Thymus (tissue), 14 donors: ENCODE data around the gene HIF1A. TPM values are rescaled to one million over a fixed set of nuclear protein-coding genes. Genes with fewer than 3 reads are reported as not detected.

Experiments
- DNase-seq, 9 donors: peaks; one replicate each; pipeline ENCODE4 v3.0.0-alpha.2; 2013; ENCODE audit warnings: low spot score in 9 of 9, low read depth in 6 of 9, missing footprints in 1 of 9
- H3K27ac ChIP-seq, 2 donors: one replicate each; pipeline ENCODE4 v1.5.1; 2013; ENCODE audit warnings: control low read depth in 1 of 2, low read depth in 1 of 2, low read length in 1 of 2, mild to moderate bottlenecking in 1 of 2, moderate library complexity in 1 of 2
- H3K27me3 ChIP-seq, 2 donors: one replicate each; pipeline ENCODE4 v1.5.1; 2013; ENCODE audit warnings: low read length in 1 of 2; ENCODE audit not compliant: control insufficient read depth in 2 of 2, insufficient read depth in 1 of 2
- H3K36me3 ChIP-seq, 2 donors: one replicate each; pipeline ENCODE4 v1.5.1; 2013; ENCODE audit warnings: low read length in 1 of 2, mild to moderate bottlenecking in 1 of 2, moderate library complexity in 1 of 2; ENCODE audit not compliant: control insufficient read depth in 2 of 2, insufficient read depth in 2 of 2
- H3K4me1 ChIP-seq, 2 donors: one replicate each; pipeline ENCODE4 v1.5.1; 2013; ENCODE audit warnings: low read length in 2 of 2; ENCODE audit not compliant: control insufficient read depth in 2 of 2, insufficient read depth in 2 of 2
- H3K4me3 ChIP-seq, 2 donors: one replicate each; pipeline ENCODE4 v1.5.1; 2013; ENCODE audit warnings: low read length in 2 of 2, control low read depth in 1 of 2, mild to moderate bottlenecking in 1 of 2
- H3K9me3 ChIP-seq, 2 donors: one replicate each; pipeline ENCODE4 v1.5.1; 2013; ENCODE audit warnings: low read length in 1 of 2, mild to moderate bottlenecking in 1 of 2; ENCODE audit not compliant: control insufficient read depth in 2 of 2, insufficient read depth in 1 of 2
- WGBS: extraction: QIAGEN DNeasy Blood & Tissue Kit; methylation state at CpG from one replicate; pipeline ENCODE4 v1.1.7; 2013; 5-methylcytosine and 5-hydroxymethylcytosine counted together
- long read RNA-seq, 10 donors: transcript quantifications; one replicate each; lab custom pipeline, GENCODE V29; 2026
- polyA plus RNA-seq: library from polyadenylated mRNA; stranded (reverse); fragments of 200-250 nt; gene quantifications from one replicate; pipeline ENCODE4 v1.2.3, GENCODE V29; 2013
- total RNA-seq: library from RNA; stranded (reverse); fragments of 120-200 nt; gene quantifications from one replicate; pipeline ENCODE4 v1.2.4, GENCODE V29; 2013
- donor health status: healthy.

HIF1A gene
- total RNA-seq (67.4 TPM), polyA plus RNA-seq (75.6 TPM)
- long read RNA-seq, donor 1, partial matches to known transcripts: 9 of 10 reads
- long read RNA-seq, donor 1, other reads (novel, unspliced or antisense): 0 of 10 reads
- long read RNA-seq, donor 2: 0 reads
- long read RNA-seq, donor 3, transcript HIF1A-202 (15 exons, 3,919 nt): major isoform, 6 of 54 reads
- long read RNA-seq, donor 3, partial matches to known transcripts: 42 of 54 reads
- long read RNA-seq, donor 3, other reads (novel, unspliced or antisense): 0 of 54 reads
- long read RNA-seq, donor 4, partial matches to known transcripts: 29 of 29 reads
- long read RNA-seq, donor 4, other reads (novel, unspliced or antisense): 0 of 29 reads
- long read RNA-seq, donor 5, transcript HIF1A-202 (15 exons, 3,919 nt): major isoform, 10 of 80 reads
- long read RNA-seq, donor 5, partial matches to known transcripts: 67 of 80 reads
- long read RNA-seq, donor 5, other reads (novel, unspliced or antisense): 0 of 80 reads
- long read RNA-seq, donor 6, partial matches to known transcripts: 0 of 6 reads
- long read RNA-seq, donor 6, other reads (novel, unspliced or antisense): 0 of 6 reads
- long read RNA-seq, donor 7, transcript HIF1A-202 (15 exons, 3,919 nt): major isoform, 11 of 32 reads
- long read RNA-seq, donor 7, partial matches to known transcripts: 15 of 32 reads
- long read RNA-seq, donor 7, other reads (novel, unspliced or antisense): 0 of 32 reads
- long read RNA-seq, donor 8, partial matches to known transcripts: 0 of 4 reads
- long read RNA-seq, donor 8, other reads (novel, unspliced or antisense): 0 of 4 reads
- long read RNA-seq, donor 9, partial matches to known transcripts: 12 of 16 reads
- long read RNA-seq, donor 9, other reads (novel, unspliced or antisense): 0 of 16 reads
- long read RNA-seq, donor 10, transcript HIF1A-202 (15 exons, 3,919 nt): major isoform, 7 of 10 reads
- long read RNA-seq, donor 10, partial matches to known transcripts: 0 of 10 reads
- long read RNA-seq, donor 10, other reads (novel, unspliced or antisense): 0 of 10 reads

DNA sequence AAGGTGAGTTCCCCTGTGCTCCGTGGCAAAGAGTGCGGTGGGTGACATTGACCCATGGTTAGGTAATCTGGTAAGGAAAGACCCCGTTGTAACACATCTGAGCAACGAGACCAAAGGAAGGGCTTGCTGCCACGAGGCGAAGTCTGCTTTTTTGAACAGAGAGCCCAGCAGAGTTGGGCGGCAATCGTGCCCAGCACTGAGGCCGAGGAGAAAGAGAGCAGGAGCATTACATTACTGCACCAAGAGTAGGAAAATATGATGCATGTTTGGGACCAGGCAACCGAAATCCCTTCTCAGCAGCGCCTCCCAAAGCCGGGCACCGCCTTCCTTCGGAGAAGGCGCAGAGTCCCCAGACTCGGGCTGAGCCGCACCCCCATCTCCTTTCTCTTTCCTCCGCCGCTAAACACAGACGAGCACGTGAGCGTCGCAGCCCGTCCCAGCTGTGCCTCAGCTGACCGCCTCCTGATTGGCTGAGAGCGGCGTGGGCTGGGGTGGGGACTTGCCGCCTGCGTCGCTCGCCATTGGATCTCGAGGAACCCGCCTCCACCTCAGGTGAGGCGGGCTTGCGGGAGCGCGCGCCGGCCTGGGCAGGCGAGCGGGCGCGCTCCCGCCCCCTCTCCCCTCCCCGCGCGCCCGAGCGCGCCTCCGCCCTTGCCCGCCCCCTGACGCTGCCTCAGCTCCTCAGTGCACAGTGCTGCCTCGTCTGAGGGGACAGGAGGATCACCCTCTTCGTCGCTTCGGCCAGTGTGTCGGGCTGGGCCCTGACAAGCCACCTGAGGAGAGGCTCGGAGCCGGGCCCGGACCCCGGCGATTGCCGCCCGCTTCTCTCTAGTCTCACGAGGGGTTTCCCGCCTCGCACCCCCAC is at the start of gene HIF1A:
Gene HIF1A (plus strand): TSS at position 684 of the 865 bp plus-strand sequence. CDS start 292 bp downstream, outside the sequence.
- 1% methylated on average over 68 of the region's 68 CpGs for WGBS
- Histone ChIP-seq H3K36me3 (no peaks in the 10 kb centered on the region), H3K27ac (peak within 1 kb of the TSS; percentile 95 to 97), H3K9me3 (peaks cover 0 to under 1% of the 10 kb centered on the region in 2 donors), H3K4me1 (peaks cover 6 to 23% of the 10 kb centered on the region in 2 donors), H3K27me3 (no peaks in the 10 kb centered on the region), H3K4me3 (peak within 1 kb of the TSS; percentile 94 to 95)
- peak; percentile 91 to 99 (median 97) for DNase-seq

DNA sequence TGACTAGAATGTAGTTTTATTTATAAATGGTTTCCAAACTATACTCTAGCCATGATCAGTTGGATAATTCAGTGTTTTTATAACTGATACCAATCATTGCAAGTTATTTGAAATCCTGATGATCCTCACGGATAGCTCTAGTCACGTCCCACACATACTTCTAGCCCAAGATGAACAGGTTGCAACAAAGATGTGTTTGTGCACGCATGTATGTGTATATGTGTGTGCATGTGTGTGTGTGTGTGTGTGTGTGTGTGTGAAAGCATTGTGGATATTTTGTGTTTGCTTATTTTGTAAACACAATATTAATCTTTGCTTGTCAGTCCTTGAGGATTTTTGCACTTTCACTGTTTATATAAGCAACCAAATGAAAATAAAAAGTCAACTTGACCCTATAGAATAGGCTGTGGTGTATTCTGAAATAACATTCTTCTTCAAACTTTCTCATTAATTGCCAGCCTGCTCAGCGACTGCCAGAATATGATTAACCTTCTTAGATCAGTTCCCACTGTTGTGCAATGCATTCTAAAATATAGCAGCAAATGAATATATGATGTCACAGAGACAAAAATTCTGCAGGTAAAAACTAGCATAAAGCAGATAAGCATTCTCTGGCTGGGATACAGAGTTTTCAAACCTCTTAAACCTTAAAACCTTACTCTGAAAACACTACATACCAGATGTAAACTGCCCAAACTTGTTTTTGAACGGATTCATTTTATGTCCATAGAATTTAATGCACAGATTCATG is 48.8 kb upstream of the HIF1A start:
- H3K4me3 ChIP-seq: no peak overlapping the region
- no peaks in the 10 kb centered on the region for H3K36me3 ChIP-seq
- no peak overlapping the region for H3K27ac ChIP-seq
- WGBS: 95% methylated on average over 5 of the region's 5 CpGs
- H3K4me1 ChIP-seq: peaks cover 0 to 8% of the 10 kb centered on the region in 2 donors
- no peaks in the 10 kb centered on the region for H3K27me3 ChIP-seq
- DNase-seq: no peak
- H3K9me3 ChIP-seq: no peaks in the 10 kb centered on the region

DNA sequence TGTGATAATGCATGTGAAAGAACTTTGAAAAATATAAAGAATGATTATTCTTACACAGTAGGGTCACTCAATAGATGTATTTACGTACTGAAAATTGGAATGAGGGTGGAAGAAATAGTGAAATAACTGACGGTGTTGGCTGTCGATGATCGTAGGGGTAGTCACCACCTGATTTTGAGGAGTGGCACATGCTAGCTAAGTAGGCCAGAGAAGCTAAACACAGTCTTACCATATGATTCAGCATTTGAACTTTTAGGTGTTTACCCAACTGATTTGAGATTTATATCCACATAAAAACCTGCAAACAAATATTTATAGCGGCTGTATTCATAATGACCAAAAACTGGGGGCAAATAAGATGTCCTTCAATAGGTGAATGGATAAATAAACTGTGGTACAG is 47.6 kb upstream of the HIF1A start:
- H3K9me3 ChIP-seq: no peaks in the 10 kb centered on the region
- no peaks in the 10 kb centered on the region for H3K27me3 ChIP-seq
- WGBS: 98% methylated on average over 5 of the region's 5 CpGs
- peaks cover 0 to 8% of the 10 kb centered on the region in 2 donors for H3K4me1 ChIP-seq
- H3K4me3 ChIP-seq: no peak overlapping the region
- no peak overlapping the region for H3K27ac ChIP-seq
- H3K36me3 ChIP-seq: no peaks in the 10 kb centered on the region
- no peak for DNase-seq

DNA sequence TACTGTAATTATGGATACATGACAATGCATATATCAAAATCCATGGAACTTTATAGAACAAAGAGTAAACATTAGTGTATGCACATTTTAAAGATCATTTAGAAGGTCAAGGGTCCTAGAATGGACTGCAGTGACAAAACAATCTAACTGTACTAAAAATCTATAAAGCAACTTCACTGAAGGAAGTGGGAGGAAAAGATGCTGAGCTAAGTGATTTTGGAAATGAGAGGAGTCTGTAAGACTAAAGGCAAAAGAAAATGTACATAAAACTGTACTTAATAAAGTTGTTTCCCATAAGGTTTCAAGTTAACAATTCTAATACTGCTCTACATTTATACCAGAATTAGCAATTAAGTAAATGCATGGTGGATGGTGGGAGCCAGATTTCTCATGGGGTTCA is 46.9 kb upstream of the HIF1A start:
- Histone ChIP-seq H3K4me1 (peaks cover 0 to 8% of the 10 kb centered on the region in 2 donors), H3K9me3 (no peaks in the 10 kb centered on the region), H3K4me3 (no peak overlapping the region), H3K27me3 (no peaks in the 10 kb centered on the region), H3K27ac (no peak overlapping the region), H3K36me3 (no peaks in the 10 kb centered on the region)
- no peak for DNase-seq

DNA sequence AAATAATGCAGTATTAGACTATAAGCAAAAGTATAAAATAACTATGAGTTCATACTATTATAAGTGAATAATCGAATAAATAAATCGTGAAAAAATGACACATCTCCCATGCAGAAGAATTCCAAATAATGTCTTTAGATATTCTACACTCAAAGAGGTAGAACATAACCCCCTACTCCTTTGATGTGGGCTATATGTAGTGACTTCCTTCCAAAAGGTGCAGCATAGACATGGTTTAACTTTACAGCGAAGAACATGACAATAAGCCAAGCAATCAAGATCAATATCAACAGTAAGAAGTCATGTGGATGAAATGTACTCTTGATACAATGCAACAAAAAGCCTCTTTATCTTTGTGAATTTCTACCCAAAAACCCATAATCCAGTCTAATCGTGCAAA is 46.0 kb upstream of the HIF1A start:
- no peak overlapping the region for H3K27ac ChIP-seq
- H3K4me3 ChIP-seq: no peak overlapping the region
- peaks cover 0 to 8% of the 10 kb centered on the region in 2 donors for H3K4me1 ChIP-seq
- no peaks in the 10 kb centered on the region for H3K9me3 ChIP-seq
- H3K27me3 ChIP-seq: no peaks in the 10 kb centered on the region
- 70% methylated on average over 4 of the region's 4 CpGs for WGBS
- peak in 6 of 9 donors; percentile 28 to 77 (median 45) for DNase-seq
- no peaks in the 10 kb centered on the region for H3K36me3 ChIP-seq

DNA sequence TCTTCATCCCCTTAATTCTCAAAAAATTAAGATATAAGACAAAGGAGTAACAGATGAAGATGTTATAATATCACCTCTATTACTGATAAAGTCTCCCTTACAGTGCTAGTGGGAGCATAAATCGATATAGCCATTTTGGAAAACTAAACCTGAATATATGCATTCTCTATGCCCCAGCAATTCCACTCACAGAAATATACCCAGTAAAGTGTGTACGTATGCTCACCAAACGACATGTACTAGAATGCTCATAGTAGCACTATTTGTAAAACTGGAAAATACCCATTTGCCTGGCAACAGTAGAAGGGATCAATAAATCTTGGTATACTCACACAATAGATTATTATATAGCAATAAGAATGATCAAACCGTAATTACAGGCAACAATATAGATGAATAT is 44.0 kb upstream of the HIF1A start:
- no peak overlapping the region for H3K27ac ChIP-seq
- no peaks in the 10 kb centered on the region for H3K27me3 ChIP-seq
- H3K4me3 ChIP-seq: no peak overlapping the region
- no peaks in the 10 kb centered on the region for H3K9me3 ChIP-seq
- WGBS: 99% methylated on average over 4 of the region's 4 CpGs
- peaks cover 0 to 8% of the 10 kb centered on the region in 2 donors for H3K4me1 ChIP-seq
- no peaks in the 10 kb centered on the region for H3K36me3 ChIP-seq
- DNase-seq: no peak

DNA sequence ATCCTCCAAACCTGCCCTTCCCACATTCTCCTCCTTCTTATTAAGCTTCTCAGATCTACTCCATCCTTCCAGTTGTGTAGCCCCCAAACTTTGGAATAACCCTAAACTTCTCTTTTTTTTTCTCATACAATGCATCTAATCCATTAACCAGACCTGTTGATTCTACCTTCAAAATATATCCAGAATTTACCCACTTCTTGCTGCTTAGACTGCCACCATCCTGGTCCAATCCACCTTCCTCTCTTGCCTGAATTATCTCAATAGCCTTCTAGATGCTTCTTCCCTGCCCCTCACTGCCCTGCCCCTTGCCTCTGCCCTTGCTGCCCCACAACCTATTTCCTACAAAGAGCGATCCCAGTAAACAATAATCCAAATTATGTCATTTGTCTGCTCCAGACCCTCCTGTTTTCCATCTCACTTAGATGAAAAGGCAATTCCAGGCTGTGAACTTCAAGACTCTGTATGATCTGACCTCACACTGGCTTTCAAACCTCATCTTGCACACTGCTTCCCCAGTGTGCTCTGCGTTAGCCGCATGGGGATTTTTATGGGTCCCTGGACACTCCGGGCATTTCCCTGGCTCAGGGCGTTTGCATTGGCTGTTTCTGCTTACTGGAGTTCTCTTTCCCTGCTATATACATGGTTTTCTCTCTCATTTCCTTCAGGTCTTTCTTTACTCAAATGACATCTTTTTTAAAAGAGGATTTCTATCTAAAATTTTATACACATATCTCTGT is 42.6 kb upstream of the HIF1A start:
- Histone ChIP-seq H3K4me1 (peaks cover 0 to 8% of the 10 kb centered on the region in 2 donors), H3K27me3 (no peaks in the 10 kb centered on the region), H3K36me3 (no peaks in the 10 kb centered on the region), H3K27ac (no peak overlapping the region), H3K9me3 (no peaks in the 10 kb centered on the region), H3K4me3 (no peak overlapping the region)
- DNase-seq: no peak
- WGBS: 93% methylated on average over 5 of the region's 5 CpGs
